ENCODE data around the gene VPS13D.

The VPS13D gene

GRCh38 chr1:12554521-12555305 is 324.9 kb downstream of the VPS13D start:
- TF ChIP-seq POLR2A (IDR thresholded peaks at IDR 0.05; ENCODE audit: low read length): no peak
- no peak for TF ChIP-seq GATA1 (IDR thresholded peaks at IDR 0.05; ENCODE audit: low read depth, low read length)
- no peak for DNase-seq

- TF ChIP-seq GATA1 (IDR thresholded peaks at IDR 0.05; ENCODE audit: low read depth, low read length): no peak
- no peak for TF ChIP-seq POLR2A (IDR thresholded peaks at IDR 0.05; ENCODE audit: low read length)
- no peak for DNase-seq
Measured at GRCh38 chr1:12555411-12556367, 325.9 kb downstream of the VPS13D start.

GRCh38 chr1:12556368-12556930 is 326.6 kb downstream of the VPS13D start:
- TF ChIP-seq POLR2A (IDR thresholded peaks at IDR 0.05; ENCODE audit: low read length) (no peak), GATA1 (IDR thresholded peaks at IDR 0.05; ENCODE audit: low read depth, low read length) (no peak)
- DNase-seq: no peak

GRCh38 chr1:12556957-12557935 is 327.4 kb downstream of the VPS13D start:
- DNase-seq: no peak
- TF ChIP-seq GATA1 (IDR thresholded peaks at IDR 0.05; ENCODE audit: low read depth, low read length) (no peak), POLR2A (IDR thresholded peaks at IDR 0.05; ENCODE audit: low read length) (no peak)

GRCh38 chr1:12561121-12561520 is 331.3 kb downstream of the VPS13D start:
- no peak for DNase-seq
- TF ChIP-seq POLR2A (IDR thresholded peaks at IDR 0.05; ENCODE audit: low read length): no peak
- TF ChIP-seq GATA1 (IDR thresholded peaks at IDR 0.05; ENCODE audit: low read depth, low read length): no peak

Data from erythroblast (primary cell).